NCI-H146 treated with DMSO at 0.1 percent for 48 hours (cell line): Measurements from ENCODE around the gene RNMT.
A peak's percentile ranks its signal among the peaks of the same experiment; 100 is the strongest.
"Not testable (repeated sequence)": the region's sequence is repeated elsewhere in the genome, so short reads cannot be mapped to it uniquely, and the experiment has no call there.

Experiments used
- DNase-seq: peaks from one replicate; lab custom pipeline; 2025; ENCODE audit not compliant: unreplicated experiment; lab: John Stamatoyannopoulos, UW

RNMT gene

DNA sequence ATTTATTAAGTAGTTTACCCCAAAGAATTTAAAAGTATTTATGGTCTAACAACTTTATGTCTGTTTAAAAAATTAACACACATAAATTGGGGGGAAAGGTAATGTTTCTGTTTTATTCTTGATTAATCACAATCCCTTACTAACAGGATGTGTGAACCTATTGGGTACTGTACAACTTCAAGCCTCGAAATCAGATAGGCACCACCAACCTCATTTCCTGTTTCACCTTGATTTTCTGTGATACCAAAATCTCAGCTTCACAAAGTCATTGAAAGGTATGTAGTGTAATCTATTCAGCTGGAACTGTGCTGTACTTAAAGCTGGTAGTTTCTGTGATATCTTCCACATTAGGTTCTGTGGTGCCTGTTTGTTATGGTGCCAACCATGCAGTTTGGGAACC, 4.0 kb downstream of the RNMT start:
- DNase-seq: no peak

DNA sequence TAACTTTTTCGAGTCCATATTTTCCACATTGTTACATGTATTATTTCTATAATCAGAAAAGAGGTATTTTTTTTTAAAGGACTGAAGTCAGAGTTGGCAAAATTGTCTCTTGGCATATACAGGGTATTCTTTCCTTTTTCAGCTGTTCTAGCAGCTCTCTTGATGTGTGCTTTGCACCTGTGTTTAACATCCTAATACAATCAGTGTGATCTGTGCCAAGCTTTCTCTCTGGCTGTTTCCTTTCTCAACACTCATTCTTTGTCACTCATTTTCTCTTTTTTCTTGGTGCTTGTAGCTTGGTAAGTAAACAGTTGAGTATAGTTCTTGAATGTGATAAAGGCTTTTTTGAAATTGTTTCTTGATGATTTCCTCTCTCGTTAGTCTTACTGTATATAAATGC, 9.2 kb downstream of the RNMT start:
- no peak for DNase-seq

DNA sequence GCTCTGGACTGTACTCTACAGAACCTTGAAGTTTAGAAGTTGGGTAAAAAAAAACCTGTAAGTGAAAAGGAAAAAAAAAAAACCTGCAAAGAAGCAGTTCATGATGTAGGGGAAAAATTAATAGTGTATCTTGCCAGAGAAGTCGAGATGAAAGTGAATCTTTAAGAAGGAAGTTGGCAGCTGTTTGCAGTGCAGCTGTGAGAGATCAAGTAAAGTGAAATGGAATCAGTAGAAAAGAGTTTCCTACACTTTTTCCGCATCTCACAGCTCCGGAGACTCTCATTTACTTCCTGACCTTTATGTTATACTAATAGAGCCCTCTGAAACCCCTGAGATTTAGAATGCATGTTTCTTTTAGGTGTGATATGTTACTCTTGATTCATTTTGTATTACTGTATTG, 19.2 kb downstream of the RNMT start:
- DNase-seq: no peak

DNA sequence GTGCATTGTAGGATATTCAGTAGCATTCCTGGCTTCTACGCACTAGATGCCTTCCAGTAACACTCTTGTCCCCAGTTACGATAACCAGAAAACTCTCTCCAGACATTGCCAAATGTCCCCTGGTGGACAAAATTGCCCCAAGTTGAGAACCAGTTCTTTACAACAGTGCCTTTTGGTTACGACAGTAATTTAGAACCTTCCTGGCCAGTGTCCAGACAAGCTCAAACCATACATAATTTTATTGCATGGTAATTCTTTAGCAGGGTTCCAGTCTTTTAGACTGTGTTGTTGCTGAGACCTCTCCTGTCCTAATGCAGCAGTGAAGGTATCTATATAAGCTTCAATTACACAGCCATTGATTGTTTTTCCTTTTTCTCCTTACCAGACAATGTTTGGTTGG, 20.2 kb downstream of the RNMT start:
- DNase-seq: no peak

DNA sequence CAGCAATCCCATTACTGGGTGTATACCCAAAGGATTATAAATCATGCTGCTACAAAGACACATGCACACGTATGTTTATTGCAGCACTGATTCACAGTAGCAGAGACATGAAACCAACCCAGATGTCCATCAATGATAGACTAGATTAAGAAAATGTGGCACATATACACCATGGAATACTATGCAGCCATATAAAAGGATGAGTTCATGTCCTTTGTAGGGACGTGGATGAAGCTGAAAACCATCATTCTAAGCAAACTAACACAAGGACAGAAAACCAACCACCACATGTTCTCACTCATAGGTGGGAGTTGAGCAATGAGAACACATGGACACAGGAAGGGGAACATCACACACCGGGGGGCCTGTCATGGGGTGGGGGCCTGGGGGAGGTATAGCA, 25.1 kb downstream of the RNMT start:
- not testable (repeated sequence) for DNase-seq

DNA sequence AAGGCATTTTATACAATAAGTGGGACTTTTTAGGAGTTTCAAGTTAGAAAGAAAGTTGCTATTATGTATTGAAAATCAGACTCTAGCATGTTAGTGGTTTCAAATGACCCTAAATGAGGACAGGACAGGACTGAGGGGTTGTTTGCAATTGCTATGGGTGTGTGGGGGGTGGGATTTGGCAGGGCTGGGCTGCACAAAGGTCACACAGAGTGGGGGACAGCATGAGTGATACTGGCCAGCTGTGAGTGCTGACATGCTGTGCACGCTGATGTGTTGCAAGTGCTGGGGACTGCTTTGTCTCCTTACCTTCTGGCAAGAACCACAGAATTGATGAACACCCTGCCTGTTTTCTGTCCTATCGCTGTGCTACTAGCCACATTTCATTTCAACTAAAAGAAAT, 29.8 kb downstream of the RNMT start:
- DNase-seq: no peak

DNA sequence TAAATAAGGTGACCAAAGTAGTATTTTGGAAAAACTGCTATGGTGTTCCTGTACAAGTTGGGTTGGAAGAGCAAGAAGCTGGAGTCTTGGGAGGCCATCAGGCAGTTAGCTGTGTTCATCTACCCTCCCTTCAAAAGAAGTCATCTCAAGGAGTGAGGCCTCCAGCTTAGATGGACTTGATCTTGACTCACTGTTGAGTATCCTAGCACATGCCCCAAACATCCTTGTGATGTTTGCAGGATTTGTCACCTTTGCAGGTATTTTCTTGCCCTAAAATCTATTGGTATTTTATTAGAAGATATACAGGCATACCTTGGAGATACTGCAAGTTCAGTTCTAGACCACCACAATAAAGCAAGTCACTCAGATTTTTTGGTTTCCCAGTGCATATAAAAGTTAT, 30.2 kb downstream of the RNMT start:
- DNase-seq: no peak

DNA sequence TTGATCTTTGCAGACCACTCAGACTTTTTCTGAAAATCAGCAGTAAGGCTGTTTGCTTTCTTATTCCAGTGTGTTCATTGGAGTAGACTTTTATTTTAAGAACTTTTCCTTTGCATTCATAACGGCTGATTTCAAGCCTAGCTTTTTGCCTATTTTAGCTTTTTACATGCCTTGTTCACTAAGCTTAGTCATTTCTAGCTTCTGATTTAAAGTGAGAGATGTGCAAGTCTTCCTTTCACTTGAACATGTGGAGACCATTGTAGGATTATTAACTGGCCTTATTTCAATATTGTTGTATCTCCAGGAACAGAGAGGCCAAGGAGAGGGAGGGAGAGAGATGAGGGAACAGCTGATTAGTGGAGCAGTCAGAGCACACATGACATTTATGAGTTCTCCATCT, 32.1 kb downstream of the RNMT start:
- DNase-seq: no peak

DNA sequence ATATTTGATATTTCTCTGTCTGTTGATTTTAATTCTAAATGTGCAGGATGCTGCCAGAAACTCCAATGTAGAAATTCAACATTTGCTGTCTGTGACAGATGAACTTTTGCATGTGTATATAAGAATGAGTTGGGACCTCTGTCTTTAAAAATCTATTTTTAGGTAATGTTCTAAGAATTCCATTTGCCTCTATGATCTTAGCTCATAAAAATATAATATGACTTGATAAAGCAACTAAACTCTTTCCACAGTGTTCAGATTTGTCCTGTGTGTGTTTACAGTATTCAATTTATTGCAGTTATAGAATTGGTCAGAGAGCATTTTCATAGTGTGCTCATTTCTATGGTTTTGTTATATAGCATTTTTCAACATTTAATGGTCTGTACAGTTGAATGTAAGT, 33.6 kb downstream of the RNMT start:
- no peak for DNase-seq

DNA sequence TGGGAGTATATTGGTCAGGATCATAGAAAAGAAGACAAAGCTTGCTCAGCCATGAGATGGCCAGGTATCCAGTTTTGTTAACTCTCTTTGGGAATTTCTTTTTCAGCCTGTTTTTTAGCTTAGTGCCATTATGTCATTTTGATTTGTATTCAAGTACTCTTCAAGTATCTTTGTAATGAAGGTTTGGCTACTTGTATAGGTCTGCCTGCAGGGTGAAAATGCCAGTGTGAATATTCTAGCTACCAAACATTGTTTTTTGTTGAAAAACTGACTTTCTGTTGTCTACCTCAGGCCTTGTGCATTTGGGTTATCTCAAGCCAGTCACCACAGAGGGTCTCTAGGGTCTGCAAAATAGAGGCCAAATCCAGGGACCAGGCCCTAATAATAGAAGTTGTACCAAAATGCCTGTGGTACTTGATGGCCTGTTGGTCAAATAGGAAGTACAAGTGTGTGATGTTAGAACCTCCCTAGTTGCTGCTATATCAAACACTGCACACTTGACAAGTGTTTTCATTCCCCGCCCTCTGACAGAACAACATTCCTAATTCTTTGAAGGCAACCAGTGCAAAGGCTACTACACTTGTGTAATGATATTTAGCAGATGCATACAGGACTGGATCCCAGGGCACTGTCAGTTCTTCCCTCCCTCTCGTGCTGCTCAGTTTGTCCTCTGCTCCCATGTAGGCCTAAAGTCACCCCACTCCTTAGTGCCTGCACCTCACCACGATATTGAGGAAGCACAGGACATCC, 36.4 kb downstream of the RNMT start:
- no peak for DNase-seq

DNA sequence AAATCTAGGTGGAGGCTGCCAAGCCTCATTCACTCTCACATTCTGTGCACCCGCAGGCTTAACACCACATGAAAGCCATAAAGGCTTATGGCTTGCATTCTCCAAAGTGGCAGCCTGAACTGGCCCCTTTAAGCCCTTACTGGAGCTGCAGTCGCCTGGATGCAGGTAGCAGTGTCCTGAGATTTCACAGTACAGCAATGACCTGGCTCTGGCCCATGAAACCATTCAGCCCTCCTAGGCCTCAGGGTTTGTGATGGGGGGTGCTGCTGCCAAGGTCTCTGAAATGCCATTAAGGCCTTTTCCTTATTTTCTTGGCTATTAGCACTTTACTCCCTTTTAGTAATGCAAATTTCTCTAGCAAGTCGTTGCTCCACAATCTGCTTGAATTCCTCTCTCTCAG, 48.6 kb downstream of the RNMT start:
- no peak for DNase-seq

DNA sequence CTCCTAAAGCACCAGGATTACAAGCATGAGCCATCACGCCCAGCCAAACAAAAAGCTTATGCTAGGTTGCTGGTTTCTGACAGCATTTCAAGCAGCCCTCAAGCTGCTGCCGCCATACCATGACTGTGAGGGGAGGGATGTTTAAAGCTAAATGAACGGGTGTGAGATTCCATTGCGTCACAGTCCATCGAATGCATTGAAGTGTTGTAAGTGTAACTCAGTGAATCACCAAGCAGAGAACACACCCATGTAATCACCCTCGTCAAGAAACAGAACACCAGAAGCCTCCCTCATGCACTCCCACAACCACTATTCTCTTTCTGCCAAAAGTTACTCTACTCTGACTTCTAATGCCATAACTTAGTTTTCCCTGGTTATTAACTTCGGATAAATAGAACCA, 64.7 kb downstream of the RNMT start:
- DNase-seq: no peak

DNA sequence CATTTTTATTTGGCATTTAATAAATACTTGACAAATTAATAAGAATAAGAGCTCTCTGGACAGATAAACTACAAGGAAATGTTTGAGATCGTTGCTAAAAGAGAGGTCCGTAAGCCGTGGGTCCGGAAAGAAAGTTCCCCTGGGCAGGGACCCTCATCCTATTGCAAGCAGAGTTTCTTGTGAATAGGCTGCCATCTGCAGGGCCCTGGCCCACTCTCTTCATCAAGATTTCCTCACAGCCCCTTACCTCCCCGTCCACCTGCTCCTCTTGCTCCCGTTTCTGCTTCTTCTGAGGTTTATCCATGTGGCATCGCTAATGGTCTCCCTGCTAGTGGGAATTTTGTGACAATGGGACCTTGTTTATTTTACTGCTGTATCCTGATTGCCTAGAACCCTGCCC, 67.3 kb downstream of the RNMT start:
- no peak for DNase-seq

DNA sequence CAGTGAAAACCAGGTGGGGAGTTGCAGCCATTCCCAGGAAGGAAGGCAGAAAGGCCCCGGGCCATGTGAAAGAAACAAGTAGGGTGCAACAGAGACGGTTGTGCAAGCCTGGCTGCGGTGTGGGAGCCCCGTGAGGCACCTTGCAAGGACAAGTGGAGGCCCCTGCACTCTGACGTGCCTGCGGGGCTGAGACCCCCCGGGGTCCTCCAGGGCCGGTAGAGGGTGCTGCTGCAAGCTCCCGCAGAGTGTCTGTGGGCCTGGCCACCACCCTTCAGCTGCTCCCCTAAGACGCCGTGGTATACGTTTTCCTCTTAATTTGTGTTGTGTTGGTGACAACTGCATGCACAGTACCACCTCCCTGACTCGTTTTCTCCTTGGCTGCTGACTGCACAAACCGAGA, 70.0 kb downstream of the RNMT start:
- DNase-seq: no peak

DNA sequence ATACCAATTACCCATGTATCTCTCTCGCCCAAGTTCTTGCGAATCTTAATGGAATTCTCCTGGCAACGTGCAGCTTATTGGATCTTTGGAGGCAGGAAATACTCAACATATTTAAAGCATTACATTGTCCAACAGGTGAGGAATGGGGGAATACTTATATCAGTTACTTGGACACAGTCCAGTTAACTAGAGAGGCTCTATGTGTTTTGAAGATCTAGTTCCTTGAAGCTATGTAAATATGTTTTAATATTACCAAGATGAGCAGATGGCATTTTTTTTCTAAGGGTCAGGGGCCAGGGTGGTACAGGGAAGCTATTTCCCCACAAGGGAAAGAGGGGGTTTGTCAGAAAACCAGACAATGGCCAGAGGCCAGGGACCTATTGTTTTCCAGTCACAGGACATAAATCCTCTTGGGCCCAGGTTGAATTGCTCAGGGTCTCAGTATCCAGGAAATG, 70.7 kb downstream of the RNMT start:
- DNase-seq: no peak

DNA sequence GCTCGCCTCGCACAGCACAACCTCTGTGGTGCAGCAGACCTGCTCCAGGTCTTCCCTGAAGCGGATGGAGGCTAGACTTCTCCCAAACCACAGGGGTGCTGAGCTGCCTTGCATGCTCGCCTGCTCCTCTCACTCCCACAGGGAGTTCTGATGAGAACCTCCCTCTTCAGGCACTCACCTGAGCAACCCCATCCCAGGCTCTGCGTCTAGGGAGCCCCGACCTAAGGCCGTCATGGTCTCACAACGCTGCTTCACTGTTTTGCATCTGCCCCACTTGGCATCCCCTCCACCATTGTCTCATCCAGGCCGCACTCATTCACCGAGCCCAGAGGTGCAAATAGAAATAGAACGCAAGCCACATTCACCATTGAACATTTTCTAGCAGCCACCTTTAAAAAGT, 72.9 kb downstream of the RNMT start:
- no peak for DNase-seq

DNA sequence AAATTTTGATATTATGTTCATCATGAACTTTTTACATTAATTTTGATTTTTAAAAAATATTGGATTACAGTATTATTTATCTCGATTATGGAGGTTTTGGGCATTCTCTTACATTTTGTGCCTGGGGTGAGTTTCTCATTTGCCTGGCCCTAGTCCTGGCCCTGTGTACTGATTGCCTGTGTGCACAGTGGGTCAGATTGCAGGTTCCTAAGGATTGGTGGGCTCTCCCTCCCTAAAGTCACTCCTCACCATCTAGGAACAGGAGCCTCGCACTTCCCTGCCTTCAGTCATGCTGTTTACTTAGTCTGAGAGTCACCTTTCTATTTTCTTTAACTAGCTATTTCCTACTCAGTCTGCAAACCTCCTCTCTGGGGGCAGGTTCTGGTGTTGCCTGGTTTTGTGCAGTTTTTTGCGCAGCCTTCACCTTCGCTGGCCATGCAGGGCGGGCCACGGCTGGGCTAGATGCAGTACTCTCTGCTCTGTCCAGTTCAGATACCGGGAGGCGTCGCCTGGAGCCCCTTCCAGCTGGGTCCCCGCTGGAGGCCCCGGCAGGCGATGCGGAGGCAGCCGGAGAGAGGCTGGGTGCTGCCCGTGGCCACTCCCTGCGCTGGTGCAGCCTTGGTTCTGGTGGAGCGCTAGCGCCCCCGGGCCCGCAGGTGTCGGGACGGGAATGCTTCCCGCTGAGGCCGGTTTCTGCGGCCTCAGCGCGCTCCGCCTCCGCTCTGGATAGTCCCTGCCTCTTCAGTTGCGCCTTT, 74.2 kb downstream of the RNMT start:
- peak; percentile 19 for DNase-seq

DNA sequence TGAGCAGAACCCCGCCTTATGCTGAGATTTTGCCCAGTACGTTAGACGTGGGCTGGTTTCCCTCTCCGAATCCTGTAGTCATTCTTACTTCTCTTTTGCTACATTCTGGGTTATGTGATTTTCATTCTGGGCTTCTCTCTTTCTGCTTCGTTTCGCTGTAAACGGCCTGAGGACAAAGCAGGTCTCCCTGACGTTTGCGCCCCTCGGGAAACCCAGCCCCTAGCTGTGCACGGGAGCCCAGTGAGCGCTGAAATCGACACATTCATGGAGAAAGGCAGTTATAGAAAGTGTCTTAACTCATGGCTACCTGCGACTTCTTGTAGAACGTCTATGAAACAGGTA, 74.8 kb downstream of the RNMT start:
- peak; percentile 19 for DNase-seq

DNA sequence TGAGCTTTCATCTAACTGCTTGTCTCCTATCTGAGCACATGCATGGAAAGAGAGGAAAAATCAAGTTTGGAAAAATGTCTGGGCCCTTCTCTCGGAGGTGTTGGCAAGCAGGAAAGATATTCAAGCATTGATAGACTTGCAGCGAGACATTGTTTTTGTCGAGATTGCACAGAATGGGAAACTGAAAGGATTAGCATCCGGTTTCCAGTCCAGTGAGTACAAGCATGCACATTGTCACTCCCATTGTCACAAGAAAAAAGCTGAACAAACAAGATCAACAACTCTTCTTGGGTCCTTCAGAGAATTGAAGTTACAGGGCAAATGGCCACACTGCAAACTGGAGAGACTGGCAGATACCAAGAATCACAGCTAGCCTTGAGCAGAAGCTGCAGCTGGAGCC, 77.8 kb downstream of the RNMT start:
- no peak for DNase-seq

DNA sequence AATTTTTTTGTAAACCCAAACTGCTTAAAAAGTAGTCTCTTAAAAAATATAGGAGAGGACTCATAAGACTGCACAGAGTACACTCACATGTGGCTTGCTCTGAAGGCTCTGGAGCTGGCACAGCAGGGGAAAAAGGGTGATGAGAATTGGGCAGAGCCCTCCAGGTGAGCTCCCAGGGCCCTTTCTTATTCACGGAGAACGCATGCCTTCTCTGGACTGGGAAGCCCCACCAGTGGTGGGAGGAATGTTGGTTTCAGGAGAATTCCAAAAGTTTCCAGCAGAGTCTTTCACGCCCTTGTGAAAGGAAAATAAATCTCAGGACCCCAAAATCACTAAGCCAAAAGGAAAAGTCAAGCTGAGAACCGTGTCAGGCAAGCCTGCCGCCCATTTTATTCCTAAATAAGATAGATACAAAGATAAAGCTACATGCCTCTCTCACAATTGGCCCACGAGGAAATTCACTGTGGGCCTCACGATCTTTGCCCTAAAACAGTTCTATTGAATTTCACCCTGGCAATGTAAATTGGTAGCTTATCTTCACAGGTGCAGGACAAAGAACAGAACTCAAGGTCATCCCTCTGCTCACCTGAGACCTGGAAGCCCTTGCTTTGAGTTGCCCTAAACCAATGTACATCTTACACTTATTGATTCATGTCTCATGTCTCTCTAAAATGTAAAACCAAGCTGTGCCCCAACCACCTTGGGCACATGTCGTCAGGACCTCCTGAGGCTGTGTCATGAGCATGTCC, 82.0 kb downstream of the RNMT start:
- DNase-seq: no peak

DNA sequence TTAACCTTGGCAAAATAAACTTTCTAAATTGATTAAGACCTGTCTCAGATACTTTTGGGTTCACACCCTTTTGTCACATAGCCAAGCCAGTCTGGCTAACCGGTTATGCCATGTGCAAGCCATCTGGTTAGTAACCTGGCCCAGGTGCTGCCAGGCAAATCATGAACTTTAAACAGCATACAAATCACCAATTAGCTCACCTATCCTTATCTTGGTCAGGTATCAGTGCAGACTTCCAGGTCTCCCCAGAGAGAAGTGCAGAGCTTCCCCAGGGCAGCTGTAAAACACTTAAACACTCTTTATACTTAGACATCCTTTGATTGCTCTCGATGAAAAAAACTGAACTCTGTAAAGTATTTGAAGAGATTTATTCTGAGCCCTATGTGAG, 82.6 kb downstream of the RNMT start:
- DNase-seq: no peak
